Gastrocnemius medialis (tissue), 4 donors: ENCODE results near the gene ID2. TPM values are rescaled to one million over a fixed set of nuclear protein-coding genes. Genes with fewer than 3 reads are reported as not detected.

ENCODE experiments used
- ATAC-seq, 2 donors: fragments of 150-250 bp; one replicate each; pipeline ENCODE4 v1.9.1; 2016
- DNase-seq, 2 donors: peaks; one replicate each; pipeline ENCODE4 v3.0.0-alpha.2; 2019
- H3K27ac ChIP-seq, 4 donors: fragments of 200-600 bp; sonication (generic); 1 replicate in 1 of 4; 2 replicates in 3 of 4; pipeline ENCODE4 v1.5.1; 2016 to 2018; ENCODE audit warnings: mild to moderate bottlenecking in 2 of 4, moderate library complexity in 1 of 4
- H3K27me3 ChIP-seq, 3 donors: fragments of 200-600 bp; sonication (generic) in 2 of 3; 1 replicate in 1 of 3; 2 replicates in 2 of 3; pipeline versions ENCODE4 v1.5.1 to v1.6.0; 2016 to 2019; ENCODE audit warnings: mild to moderate bottlenecking in 1 of 3, moderate library complexity in 1 of 3
- H3K36me3 ChIP-seq, 2 donors: fragments of 200-600 bp; sonication (generic) in 1 of 2; one replicate each; pipeline ENCODE4 v1.5.1; 2017 to 2018
- H3K4me1 ChIP-seq, 2 donors: fragments of 200-600 bp; sonication (generic) in 1 of 2; one replicate each; pipeline ENCODE4 v1.5.1; 2016 to 2017; ENCODE audit warnings: mild to moderate bottlenecking in 2 of 2
- H3K4me3 ChIP-seq, 4 donors: fragments of 200-600 bp; sonication (generic) in 3 of 4; 1 replicate in 1 of 4; 2 replicates in 3 of 4; pipeline ENCODE4 v1.5.1; 2016 to 2019; ENCODE audit warnings: mild to moderate bottlenecking in 2 of 4
- H3K9me3 ChIP-seq, 3 donors: fragments of 200-600 bp; sonication (generic) in 2 of 3; 1 replicate in 1 of 3; 2 replicates in 2 of 3; pipeline ENCODE4 v1.5.1; 2016 to 2019
- POLR2A ChIP-seq, 2 donors: fragments of 450-650 bp; IDR thresholded peaks; one replicate each; pipeline ENCODE4 v1.6.1; 2017; ENCODE audit warnings: antibody characterized with exemption in 2 of 2, mild to moderate bottlenecking in 2 of 2, moderate library complexity in 2 of 2
- in situ Hi-C, 4 donors: fragments of 200-750 bp; cut with MboI; loops; one replicate each; pipeline versions ENCODE4 v1.15.0 to v1.8.0; 2017; ENCODE audit warnings: low sequenced_read_pairs in 4 of 4
- intact Hi-C: fragments of 100-400 bp; cut with DNase I; formaldehyde crosslinking; loops from one replicate; pipeline ENCODE4 v1.15.1; 2023; ENCODE audit warnings: low total_unique reads
- total RNA-seq, 4 donors: library from RNA; depleted of rRNA; stranded (reverse); fragments of >200 nt; gene quantifications; one replicate each; pipeline versions ENCODE4 v1.1.0 to v1.2.3, GENCODE V29; 2016
- TF ChIP-seq, protein P1 (sequence below), 5 experiments: fragments of 450-650 bp in 3 of 5; fragments of 200-600 bp in 2 of 5; sonication (generic) in 2 of 5; IDR thresholded peaks in 4 of 5; conservative IDR thresholded peaks in 1 of 5; 1 replicate in 4 of 5; 2 replicates in 1 of 5; pipeline ENCODE4 v1.5.1; 2016 to 2019; ENCODE audit warnings: antibody characterized with exemption in 5 of 5, mild to moderate bottlenecking in 3 of 5, moderate library complexity in 3 of 5

Gene ID2
- total RNA-seq, 4 donors from 2014 or later = 16.6 to 35.9 (median 27.4) TPM

DNA sequence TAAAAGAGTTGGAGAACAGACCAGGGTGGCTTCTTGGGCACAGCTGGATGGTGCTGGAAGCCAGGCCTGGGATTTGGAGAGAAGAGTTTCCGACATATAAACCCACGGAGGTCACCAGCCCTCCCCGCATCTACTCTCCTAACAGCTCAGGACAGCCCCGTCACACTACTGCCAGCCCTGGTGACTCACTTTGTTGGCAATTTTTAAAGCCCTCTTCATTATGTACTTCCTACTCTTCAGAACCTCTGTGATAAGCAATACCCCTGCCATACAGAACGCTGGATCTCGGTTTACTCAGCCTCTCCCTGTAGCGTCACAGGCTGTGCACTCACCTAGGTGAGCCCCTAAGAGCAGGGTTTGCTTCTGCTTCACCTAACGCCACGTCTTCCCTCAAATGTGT is 48.1 kb downstream of the ID2 start:
- Histone ChIP-seq H3K27me3 (no peaks in the 10 kb centered on the region), H3K27ac (peak overlapping the region in 2 of 4 donors; percentile 9 to 30), H3K36me3 (peaks cover 9 to 60% of the 10 kb centered on the region in 2 donors), H3K4me3 (no peak overlapping the region), H3K4me1 (no peaks in the 10 kb centered on the region), H3K9me3 (no peaks in the 10 kb centered on the region)
- in situ Hi-C loops = no loop called here
- DNase-seq = peak in 1 of 2 donors; percentile 54
- ATAC-seq = peak; percentile 67 to 88
- TF ChIP-seq, protein P1, sequence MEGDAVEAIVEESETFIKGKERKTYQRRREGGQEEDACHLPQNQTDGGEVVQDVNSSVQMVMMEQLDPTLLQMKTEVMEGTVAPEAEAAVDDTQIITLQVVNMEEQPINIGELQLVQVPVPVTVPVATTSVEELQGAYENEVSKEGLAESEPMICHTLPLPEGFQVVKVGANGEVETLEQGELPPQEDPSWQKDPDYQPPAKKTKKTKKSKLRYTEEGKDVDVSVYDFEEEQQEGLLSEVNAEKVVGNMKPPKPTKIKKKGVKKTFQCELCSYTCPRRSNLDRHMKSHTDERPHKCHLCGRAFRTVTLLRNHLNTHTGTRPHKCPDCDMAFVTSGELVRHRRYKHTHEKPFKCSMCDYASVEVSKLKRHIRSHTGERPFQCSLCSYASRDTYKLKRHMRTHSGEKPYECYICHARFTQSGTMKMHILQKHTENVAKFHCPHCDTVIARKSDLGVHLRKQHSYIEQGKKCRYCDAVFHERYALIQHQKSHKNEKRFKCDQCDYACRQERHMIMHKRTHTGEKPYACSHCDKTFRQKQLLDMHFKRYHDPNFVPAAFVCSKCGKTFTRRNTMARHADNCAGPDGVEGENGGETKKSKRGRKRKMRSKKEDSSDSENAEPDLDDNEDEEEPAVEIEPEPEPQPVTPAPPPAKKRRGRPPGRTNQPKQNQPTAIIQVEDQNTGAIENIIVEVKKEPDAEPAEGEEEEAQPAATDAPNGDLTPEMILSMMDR (IDR thresholded peaks at IDR 0.05 in 4 of 5, conservative IDR thresholded peaks at IDR 0.05 in 1 of 5) = no peak
- TF ChIP-seq POLR2A (IDR thresholded peaks at IDR 0.05) = no peak
- intact Hi-C loops = no loop called here

DNA sequence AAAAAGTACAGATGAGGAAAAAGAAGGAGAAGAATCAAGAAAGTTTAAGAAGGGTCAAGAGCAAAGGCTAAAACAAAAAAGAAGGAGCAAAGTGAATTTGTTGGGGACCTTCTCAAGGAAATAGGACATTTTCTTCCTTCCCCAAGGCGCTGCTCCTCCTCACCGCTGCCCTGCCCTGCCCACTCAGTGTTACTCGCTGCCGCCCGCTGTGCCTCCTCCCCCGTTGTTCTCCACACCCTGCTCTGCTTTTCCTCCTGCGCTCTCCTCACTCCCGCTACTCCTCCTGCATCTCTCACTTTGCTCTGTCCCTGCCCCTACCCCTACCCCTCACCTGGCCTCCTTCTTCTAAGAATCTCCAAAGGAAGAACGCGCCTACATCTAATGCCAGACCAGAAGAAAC is 50.7 kb downstream of the ID2 start:
- DNase-seq (no peak), ATAC-seq (no peak)
- peaks cover 9 to 80% of the 10 kb centered on the region in 2 donors for H3K36me3 ChIP-seq
- H3K4me1 ChIP-seq = no peaks in the 10 kb centered on the region
- no peak overlapping the region for H3K4me3 ChIP-seq
- H3K27ac ChIP-seq = no peak overlapping the region
- intact Hi-C loops = no loop called here
- in situ Hi-C loops = no loop called here
- TF ChIP-seq POLR2A (IDR thresholded peaks at IDR 0.05) = no peak
- TF ChIP-seq, protein P1 (IDR thresholded peaks at IDR 0.05 in 4 of 5, conservative IDR thresholded peaks at IDR 0.05 in 1 of 5) = no peak
- H3K9me3 ChIP-seq = no peaks in the 10 kb centered on the region
- H3K27me3 ChIP-seq = no peaks in the 10 kb centered on the region

Other genes starting within 250 kb of the ID2 start
- 10 to 100 TPM; 57.8 to 78.9 (median 59.1) TPM for gene KIDINS220, start 155.6 kb downstream of the ID2 start, total RNA-seq